Measurements from ENCODE around the gene ATAD1.

ATAD1 gene

GRCh38 chr10:87715552-87716347 lies 102.3 kb downstream of the ATAD1 start:
- no peak for DNase-seq (ENCODE audit: low spot score)

DNA sequence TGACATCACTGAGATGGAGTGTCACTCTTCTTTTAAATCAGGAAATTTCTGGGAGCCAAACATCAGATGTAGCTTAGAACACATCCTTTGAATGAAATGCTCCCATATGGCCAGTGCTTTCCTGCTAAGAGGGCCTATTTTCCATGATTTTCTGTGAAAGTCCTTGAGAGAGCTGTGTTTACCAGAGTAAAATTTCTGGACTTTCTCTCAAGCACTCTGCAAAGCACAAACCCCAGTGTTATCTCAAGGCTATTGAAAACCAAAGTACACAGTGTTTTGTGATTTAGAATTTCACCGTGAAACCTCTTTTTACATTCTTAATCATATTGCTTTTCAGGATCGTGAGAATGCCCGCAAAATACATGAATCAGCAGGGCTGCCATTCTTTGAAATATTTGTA lies 104.3 kb downstream of the ATAD1 start:
- no peak for DNase-seq (ENCODE audit: low spot score)

DNA sequence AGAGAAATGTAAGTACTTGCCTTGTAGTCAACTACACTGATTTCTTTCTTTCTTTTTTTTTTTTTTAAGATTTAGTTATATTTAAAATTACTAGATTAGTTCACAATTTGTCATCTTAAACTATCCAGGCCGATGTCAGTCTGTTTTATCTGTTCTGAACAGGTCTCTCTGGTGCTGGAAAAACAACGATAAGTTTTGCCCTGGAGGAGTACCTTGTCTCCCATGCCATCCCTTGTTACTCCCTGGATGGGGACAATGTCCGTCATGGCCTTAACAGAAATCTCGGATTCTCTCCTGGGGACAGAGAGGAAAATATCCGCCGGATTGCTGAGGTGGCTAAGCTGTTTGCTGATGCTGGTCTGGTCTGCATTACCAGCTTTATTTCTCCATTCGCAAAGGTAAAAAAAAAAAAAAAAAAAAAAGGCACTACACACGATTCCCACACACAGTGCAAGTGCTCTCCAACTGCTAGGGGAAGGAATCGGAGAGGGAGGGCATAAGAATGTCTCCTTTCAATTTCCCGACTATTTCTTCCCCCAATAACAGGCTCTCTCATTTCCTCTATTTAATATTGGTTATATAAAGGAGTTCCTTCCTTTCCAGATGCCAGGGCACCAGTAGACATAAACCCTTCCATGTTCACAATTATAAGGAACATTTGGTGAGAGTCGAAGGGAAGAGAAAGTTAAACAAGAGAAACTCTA lies 105.0 kb downstream of the ATAD1 start:
- no peak for DNase-seq (ENCODE audit: low spot score)

DNA sequence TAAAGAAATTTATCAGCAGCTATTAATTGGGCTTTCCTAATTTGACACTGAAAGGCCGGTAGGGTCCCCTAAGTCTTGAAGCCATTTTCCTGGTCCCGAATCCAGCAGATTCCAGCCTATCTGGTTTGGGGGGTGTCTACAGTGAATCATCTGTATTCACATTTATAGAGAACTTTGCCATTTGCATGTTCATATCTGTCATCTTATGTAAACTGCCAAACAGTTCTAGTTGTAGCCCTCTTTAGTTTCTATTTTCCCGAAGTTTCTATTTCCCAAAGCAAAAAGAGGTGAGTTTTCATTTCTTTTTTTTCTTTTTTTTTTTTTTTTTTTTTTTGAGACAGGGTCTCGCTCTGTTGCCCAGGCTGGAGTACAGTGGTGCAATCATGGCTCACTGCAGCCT lies 110.8 kb downstream of the ATAD1 start:
- no peak for DNase-seq (ENCODE audit: low spot score)

DNA sequence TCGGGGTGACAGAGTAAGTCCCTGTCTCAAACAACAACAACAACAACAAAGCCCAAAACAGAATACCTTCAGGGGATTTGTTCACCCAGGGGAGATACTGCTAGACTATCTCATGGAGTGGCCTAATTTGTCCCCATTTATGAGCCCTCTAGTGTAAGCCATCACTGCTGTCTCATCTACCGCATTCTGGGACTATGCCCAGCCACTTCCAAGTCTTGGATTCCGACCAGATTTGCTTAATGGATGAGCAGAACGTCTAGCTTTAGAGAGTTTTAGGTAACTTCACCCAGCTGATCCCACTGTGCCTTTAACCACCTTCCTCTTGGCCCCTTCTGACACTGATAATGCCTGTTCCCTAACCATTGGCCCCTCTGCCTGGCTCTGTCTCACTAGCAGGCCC lies 111.3 kb downstream of the ATAD1 start:
- no peak for DNase-seq (ENCODE audit: low spot score)

DNA sequence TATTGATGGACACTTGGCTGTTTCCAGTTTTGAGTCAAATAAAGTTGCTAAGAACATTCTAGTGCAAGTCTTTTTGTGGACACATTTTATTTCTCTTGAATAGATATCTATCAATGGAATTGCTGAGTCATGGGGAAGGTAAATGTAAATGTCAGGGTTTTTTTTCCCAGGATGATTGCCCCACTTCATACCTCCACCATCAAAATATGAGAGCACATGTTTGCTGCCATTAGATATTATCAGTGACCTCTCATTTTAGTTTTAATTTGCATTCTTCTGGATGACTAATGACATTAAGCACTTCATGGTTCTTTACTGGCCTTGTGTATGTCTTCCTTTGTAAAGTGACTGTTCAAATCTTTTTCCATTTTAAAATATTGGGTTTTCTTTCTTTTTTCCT lies 112.7 kb downstream of the ATAD1 start:
- DNase-seq (ENCODE audit: low spot score) = no peak

GRCh38 chr10:87703771-87704170 lies 114.3 kb downstream of the ATAD1 start:
- DNase-seq (ENCODE audit: low spot score) = no peak

DNA sequence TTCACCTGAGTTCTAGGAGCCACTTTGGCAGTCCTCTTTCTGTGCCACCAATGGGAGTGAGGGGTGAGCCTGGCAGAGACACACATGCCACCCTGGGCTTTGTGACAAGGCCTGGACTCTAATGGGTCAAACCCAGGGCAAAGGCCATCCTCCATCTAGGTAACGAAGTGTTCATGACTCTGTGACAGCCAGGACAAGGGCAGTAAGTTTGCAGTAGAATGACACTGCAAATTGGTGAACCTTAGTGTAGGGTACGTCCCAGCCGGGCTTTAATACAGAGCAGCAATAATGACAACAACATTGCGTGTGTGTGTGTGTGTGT lies 115.1 kb downstream of the ATAD1 start:
- DNase-seq (ENCODE audit: low spot score) = no peak

DNA sequence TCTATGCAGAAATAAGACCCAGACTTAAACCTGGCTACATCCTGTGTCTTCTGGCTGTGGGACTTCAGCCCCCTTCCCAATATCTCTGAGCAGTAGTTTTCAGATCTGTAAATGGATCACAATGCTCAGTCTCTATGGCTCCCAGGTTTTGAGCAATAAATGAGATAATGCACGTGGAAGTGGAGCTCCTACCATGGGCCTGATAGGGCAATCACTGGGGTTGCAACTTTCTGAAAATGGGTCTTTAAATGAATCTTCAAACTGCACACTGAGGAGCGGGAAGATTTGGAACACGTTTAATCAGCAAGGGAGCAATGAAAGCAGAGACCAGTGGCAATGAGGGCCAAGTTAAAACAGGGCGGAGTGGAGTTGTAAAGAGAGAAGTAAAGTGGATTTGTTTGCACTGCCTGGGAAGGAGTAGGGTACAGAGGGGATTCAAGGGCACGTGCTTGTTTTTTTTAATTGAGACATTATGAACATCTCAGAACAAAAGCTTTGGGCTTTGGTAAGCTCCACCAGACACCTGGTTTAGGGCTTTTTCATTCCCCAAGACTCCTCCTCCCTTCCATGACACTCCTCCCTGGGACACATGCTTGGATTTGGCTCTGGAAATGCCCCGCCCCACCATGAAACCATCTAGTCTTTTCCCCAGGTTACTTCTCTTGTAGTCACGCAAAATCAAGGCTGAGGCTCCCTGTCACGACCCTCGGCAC lies 115.6 kb downstream of the ATAD1 start:
- no peak for DNase-seq (ENCODE audit: low spot score)

Measured in hematopoietic multipotent progenitor cell treated with erythropoietin and hydrocortisone succinate and interleukin-3 and kit ligand, for 17 days (in vitro differentiated cells).